Measurements from ENCODE around the gene SFXN5.

The SFXN5 gene

GRCh38 chr2:73043276-73043675 lies 28.2 kb downstream of the SFXN5 start:
- DNase-seq, result no peak

GRCh38 chr2:73037947-73038585 lies 33.4 kb downstream of the SFXN5 start:
- no peak for DNase-seq

- DNase-seq, result no peak
Measured at GRCh38 chr2:73036766-73037165, 34.7 kb downstream of the SFXN5 start.

- DNase-seq, result no peak
Measured at GRCh38 chr2:73035899-73036711, 35.4 kb downstream of the SFXN5 start.

GRCh38 chr2:73034661-73035375 lies 36.7 kb downstream of the SFXN5 start:
- DNase-seq, result no peak

- no peak for DNase-seq
Measured at GRCh38 chr2:73033766-73034381, 37.6 kb downstream of the SFXN5 start.

- DNase-seq, result no peak
Measured at GRCh38 chr2:73033142-73033765, 38.3 kb downstream of the SFXN5 start.

GRCh38 chr2:73032702-73033097 lies 38.8 kb downstream of the SFXN5 start:
- no peak for DNase-seq

GRCh38 chr2:73031725-73032701 lies 39.5 kb downstream of the SFXN5 start:
- no peak for DNase-seq

GRCh38 chr2:73031095-73031678 lies 40.3 kb downstream of the SFXN5 start:
- DNase-seq, result no peak

- no peak for DNase-seq
Measured at GRCh38 chr2:73028841-73029240, 42.7 kb downstream of the SFXN5 start.

- no peak for DNase-seq
Measured at GRCh38 chr2:73027340-73027739, 44.2 kb downstream of the SFXN5 start.

- no peak for DNase-seq
Measured at GRCh38 chr2:73023497-73023896, 48.0 kb downstream of the SFXN5 start.

GRCh38 chr2:73022024-73022568 lies 49.4 kb downstream of the SFXN5 start:
- no peak for DNase-seq

GRCh38 chr2:73021371-73022010 lies 50.0 kb downstream of the SFXN5 start:
- no peak for DNase-seq

- DNase-seq, result no peak
Measured at GRCh38 chr2:73020657-73021370, 50.7 kb downstream of the SFXN5 start.

- DNase-seq, result no peak
Measured at GRCh38 chr2:73020306-73020656, 51.2 kb downstream of the SFXN5 start.

- DNase-seq, result no peak
Measured at GRCh38 chr2:73018188-73018825, 53.2 kb downstream of the SFXN5 start.

- no peak for DNase-seq
Measured at GRCh38 chr2:73013936-73014335, 57.6 kb downstream of the SFXN5 start.

Data from CD4-positive, alpha-beta T cell treated with Interleukin-4 for 4 hours (primary cell).